G401.6 (cell line): ENCODE results near the gene TRIM5.
"Not testable (repeated sequence)": the region's sequence is repeated elsewhere in the genome, so short reads cannot be mapped to it uniquely, and the experiment has no call there.

Experiments used
- FAIRE-seq: peaks from 2 replicates; lab custom pipeline; 2012; peaks lifted over from hg19 to GRCh38; lab: Jason Lieb, UNC

The TRIM5 gene

DNA sequence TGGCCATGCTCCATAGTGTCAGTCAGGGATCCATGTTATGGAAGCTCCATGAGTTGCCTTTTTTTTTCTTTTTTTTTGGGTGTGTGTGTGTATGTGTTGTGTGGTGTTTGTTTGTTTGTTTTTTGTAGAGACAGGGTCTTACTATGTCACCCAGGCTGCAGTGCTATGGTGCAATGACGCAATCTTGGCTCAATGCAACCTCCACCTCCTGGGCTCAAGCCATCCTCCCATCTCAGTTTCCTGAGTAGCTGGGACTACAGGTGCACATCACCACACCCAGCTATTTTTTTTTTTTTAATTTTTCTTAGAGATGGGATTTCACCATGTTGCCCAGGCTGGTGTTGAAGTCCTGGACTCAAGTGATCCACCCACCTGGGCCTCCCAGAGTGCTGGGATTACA lies 3.6 kb upstream of the TRIM5 start:
- no peak for FAIRE-seq

DNA sequence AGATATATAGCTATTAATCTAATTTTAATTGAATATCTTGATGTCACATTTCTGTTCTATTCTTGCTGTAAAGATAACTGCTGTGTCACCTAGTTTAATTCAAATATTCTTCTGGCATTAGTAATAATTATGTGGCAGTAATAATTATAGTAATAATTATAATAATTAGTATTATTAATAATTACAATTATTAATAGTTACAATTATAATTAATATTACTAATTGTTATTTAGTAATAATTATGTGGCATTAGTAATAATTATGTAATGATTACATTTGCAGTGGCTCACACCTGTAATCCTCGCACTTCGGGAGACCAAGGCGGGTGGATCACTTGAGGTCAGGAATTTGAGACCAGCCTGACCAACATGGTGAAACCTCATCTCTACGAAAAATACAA lies 1.6 kb upstream of the TRIM5 start:
- FAIRE-seq = no peak

DNA sequence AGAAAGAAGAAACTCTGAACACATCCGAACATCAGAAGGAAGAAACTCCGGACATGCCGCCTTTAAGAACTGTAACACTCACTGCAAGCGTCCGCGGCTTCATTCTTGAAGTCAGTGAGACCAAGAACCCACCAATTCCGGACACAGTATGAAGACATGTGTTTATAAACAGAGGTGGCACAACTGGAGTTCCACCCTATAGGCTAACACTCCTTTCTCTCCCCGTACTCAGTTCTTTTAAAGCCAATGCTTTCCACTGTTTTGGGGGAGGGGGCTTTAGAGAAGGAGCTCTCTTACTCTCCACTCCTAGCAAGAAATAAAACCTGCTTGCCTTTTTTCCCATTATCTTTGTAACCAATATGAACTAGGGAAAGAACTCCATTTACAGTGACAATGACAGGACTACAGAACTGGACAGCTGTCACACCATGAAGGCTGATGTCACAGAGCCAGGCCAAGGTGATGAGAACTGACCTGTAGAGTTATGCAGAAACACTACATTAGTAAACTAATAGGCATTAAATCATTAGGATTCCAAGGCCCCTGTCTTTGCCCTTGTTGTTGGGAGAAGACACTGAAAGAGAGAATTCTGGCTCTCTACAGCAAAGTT lies 733 bp downstream of the TRIM5 start:
- no peak for FAIRE-seq

DNA sequence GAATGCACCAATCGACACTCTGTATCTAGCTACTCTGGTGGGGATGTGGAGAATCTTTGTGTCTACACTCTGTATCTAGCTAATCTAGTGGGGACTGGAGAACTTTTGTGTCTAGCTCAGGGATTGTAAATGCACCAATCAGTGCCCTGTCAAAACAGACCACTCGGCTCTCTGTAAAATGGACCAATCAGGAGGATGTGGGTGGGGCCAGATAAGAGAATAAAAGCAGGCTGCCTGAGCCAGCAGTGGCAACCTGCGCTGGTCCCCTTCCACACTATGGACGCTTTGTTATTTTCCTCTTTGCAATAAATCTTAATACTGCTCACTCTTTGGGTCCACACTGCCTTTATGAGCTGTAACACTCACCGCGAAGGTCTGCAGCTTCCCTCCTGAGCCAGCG lies 1.3 kb downstream of the TRIM5 start:
- FAIRE-seq = not testable (repeated sequence)

DNA sequence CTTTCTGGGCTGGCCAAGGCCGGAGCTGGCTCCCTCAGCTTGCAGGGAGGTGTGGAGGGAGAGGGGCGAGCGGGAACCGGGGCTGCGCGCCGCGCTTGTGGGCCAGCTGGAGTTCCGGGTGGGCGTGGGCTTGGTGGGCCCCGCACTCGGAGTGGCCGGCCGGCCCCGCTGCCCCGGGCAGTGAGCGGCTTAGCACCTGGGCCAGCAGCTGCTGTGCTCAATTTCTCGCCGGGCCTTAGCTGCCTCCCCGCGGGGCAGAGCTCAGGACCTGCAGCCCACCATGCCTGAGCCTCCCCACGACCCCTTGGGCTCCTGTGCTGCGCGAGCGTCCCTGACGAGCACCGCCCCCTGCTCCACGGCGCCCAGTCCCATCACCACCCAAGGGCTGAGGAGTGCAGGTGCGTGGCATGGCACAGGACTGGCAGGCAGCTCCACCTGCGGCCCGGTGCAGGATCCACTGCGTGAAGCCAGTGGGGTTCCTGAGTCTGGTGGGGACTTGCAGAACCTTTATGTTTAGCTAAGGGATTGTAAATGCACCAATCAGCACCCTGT lies 1.9 kb downstream of the TRIM5 start:
- not testable (repeated sequence) for FAIRE-seq

DNA sequence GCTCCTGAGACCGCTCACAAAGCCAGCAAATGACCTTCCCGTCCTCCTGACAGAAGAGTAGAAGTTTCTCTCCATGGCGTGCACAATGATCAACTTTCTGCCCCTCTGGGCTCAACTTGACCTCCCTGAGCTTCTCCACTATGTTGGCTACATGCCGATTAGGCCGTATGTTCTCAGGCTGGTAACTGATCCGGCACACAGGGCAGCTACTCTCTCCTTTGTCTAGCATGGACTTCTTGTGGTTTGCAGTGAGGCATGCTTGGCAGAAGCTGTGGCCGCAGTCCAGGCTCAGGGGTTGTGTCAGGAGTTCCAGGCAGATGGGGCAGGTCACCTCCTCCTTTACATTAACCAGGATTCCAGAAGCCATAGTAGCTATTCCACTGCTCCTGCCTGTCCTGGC lies 5.1 kb downstream of the TRIM5 start:
- FAIRE-seq = no peak

DNA sequence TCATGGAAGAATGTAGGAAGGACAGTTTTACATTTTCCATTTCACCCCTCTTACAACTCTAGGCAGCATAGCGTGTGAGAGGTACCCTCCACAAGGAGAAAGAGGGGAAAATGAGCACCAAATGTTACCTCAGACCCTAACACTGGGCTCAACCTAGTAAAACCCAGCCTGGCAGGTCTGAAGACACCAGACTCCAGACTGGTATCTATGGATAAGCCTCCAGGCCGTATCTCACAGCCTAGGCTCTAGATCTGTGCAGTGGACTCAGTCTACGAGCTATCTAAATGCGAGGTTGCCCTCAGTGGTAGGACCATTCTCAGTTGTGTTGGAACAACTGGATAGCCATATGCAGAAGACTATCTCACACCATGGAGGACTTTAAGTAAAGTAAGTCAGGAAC lies 10.5 kb downstream of the TRIM5 start:
- FAIRE-seq = no peak

DNA sequence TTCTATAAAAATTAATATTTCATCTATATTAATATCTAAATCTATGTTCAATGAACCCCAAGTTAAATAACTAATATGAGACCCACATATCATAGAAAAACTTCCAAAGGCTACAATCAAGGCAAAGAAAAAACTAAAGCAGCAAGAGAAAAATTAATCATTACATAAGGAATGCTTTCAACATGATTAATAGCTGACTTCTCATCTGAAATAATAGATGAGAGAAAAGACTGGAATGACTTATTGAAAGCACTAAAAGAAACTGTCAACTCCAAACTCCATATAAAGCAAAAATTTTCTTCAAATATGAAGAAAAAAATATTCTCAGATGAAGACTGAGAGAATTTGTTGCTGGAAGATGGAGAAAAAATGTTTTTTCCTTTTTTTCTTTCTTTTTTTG lies 13.0 kb downstream of the TRIM5 start:
- peak; percentile 33 for FAIRE-seq

DNA sequence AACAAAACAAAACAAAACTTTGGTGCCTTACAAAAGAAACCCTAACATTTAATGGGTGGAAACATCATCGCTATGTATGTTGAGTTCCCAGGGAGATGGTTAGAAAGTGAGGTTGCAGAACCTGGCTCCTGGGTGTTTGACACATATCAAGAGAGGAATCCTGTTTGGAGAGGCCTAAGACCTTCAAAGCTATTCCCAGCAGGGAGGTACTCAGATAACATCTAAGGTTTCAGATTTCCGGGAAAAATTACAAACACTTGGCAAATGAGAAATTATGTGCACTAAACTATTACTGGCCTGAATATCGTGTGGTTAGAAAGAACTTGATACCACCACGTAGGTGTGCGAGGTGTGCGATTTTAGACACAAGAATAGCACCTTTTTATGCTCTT lies 18.5 kb downstream of the TRIM5 start:
- FAIRE-seq = no peak

DNA sequence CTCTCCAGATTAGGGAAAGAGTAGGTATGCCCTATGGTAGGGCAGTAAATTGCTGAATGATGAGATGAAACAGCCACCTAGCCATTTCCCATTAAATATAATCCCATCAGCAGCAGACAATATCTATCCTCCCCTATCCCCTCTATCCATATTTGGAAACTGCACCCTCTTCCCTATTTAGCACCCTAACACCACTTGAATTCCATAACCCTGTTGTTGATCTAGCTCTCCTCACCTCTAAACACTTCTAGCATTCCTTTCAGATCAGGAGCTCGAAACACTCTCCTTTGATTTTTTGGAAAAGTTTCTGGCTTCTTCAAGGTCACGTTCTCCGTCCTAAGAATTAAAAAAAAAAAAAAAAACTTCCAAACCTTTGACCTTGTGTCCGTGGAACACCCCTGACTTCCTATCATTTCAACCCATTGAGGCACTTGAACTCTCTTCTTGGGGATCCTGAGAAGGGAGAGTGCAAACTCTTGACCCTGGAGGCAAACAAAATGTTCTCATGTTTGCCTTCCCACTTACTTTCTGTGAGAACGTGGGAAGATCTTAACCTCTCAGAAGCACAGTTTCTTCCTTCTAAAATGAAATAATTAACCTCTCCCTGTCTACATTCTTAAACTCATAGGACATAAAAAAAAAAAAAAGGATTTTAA lies 19.0 kb downstream of the TRIM5 start:
- no peak for FAIRE-seq

DNA sequence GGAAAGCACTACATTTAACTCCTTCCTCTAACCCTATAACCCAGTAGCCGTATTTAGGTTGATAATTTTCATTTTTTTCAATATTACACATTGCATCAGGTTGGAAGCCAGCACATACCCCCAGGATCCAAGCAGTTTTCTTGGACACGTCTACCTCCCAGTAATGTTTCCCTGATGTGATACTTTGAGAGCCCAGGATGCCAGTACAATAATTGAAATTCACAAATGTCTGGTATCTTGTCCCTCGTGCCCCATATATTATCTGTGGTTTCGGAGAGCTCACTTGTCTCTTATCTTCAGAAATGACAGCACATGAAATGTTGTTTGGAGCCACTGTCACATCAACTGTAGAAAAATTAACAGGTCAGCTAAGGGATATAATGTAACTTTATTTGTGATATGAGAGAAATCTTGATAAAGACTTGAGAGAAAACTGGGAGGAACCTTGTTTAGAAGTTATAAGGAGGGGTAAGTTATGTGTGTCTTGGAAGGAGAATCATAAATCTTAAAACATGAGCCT lies 19.8 kb downstream of the TRIM5 start:
- no peak for FAIRE-seq

DNA sequence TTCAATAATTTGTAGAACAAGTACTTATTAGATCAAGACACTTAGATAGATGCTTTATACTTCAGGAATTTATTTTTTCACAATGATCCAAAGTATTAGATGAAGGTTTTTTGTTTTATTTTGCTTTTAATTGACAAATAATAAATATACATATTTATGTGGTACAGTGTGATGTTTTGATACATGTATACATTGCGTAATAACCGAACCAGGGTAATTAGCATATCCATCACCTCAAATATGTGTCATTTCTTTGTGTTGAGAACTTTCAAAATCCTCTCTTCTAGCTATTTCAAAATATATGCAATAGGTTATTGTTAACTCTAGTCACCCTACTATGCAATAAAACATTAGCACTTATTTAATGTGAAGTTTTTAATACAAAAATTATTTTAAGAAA lies 21.4 kb downstream of the TRIM5 start:
- no peak for FAIRE-seq

DNA sequence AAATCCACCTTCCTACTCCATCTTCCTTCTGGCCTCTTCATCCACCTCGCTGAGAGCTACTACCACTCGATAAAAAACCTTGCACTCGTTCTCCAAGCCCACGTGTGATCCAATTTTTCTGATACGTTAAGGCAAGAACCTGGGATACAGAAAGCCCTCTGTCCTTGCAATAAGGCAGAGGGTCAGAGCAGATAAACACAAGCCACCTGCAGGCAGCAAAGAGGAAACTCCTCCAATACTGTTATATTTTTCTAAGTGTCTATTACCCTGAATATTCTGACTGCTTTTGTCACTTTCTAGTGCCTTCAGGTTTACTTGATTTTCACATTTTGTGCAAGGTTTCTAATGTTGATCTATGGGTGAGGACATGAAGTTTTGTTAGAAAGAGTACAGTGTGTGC lies 26.6 kb downstream of the TRIM5 start:
- no peak for FAIRE-seq

DNA sequence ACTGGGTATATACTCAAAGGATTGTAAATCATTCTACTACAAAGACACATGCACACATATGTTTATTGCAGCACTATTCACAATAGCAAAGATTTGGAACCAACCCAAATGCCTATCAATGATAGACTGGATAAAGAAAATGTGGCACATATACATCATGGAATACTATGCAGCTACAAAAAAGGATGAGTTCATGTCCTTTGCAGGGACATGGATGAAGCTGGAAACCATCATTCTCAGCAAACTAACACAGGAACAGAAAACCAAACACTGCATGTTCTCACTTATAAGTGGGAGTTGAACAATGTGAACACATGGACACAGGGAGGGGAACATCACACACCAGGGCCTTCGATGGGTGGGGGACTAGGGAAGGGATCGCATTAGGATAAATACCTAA lies 27.9 kb downstream of the TRIM5 start:
- FAIRE-seq = not testable (repeated sequence)

DNA sequence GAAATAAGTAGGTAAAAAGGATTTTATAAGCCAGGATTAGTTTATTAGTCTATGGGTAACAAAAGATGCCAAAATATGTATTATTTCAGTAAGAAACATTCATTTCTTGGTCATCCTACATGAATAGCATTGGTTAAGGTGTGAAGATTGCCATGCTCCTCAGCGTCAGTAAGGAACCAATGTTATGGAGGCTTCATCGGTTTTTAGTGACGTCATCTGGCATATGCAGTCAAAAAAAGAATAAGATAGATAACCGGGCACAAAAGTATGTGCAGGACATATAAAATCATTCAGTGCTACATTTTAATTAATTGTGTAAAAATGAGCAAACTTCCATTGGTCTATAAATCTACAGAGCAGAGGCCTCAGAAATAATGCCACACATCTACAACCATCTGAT lies 29.4 kb downstream of the TRIM5 start:
- no peak for FAIRE-seq

DNA sequence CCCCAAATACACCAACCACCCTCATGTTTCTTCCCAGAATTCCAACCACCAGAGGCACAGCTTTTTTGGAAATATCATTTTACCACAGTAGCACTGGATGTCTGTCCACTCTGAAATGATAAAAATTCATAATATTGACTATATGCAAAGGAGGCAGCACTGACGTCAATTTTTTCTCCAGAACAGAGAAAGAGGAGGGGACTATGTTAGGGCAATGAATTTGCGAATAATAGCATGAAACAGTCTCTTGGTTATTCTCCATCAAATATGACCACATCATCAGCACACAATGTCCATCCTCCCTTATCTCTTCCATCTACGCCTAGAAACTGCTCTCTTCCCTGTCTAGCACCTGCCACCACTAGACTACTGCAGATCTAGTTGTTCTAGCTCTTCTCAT lies 38.7 kb downstream of the TRIM5 start:
- no peak for FAIRE-seq

DNA sequence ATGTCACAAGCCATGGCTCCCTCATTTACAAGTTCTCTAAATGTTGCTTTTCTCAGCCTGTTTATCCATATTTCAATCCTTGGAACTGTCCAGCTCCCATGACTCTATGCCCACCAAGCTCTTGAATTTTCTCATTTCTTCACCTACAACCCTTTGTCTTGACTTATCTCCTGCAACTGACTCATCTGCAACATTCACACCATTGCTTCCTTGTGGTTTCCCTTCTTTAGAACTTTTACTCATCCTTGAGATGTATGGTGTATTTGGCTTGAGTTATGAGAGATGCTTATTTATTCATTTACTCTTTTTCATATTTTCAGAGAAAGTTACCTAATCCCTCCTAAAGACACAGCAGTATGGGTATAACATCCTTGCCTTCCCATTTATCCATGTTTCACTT lies 41.3 kb downstream of the TRIM5 start:
- FAIRE-seq = no peak

DNA sequence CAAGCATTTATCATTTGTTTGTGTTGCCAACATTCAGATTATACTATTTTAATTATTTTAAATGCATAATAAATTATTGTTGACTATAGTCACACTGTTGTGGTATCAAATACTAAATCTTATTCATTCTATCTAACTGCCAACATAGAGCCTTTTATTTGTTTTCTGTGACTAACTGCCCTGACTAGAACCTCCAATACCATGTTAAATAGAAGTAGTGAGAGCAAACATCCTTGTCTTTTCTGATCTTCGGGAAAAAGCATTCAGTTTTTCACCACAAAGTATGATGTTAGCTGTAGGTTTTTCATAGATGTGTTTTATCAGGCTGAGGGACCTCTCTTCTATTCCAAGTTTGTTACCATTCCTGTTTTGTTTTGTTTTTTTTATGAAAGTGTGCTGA lies 44.9 kb downstream of the TRIM5 start:
- no peak for FAIRE-seq

DNA sequence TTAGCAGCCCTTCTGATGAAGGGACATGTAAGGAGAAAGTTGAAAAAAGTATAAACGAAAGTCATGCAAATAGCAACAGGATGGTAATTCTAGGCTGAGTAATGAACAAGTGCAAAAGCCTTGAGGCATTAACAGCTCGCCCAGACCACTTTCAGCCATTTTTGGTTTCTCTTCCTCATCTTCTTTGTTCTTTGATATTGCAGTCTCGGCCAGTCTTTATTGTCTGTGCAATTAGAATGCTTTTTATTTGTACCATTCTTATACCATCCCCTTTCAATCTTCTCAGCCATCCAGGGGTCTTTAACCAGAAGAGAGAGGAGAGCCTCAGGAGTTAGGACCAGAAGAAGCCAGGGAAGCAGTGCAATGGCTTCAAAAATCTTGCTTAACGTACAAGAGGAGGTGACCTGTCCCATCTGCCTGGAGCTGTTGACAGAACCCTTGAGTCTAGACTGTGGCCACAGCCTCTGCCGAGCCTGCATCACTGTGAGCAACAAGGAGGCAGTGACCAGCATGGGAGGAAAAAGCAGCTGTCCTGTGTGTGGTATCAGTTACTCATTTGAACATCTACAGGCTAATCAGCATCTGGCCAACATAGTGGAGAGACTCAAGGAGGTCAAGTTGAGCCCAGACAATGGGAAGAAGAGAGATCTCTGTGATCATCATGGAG lies 52.8 kb downstream of the TRIM5 start:
- FAIRE-seq = no peak

DNA sequence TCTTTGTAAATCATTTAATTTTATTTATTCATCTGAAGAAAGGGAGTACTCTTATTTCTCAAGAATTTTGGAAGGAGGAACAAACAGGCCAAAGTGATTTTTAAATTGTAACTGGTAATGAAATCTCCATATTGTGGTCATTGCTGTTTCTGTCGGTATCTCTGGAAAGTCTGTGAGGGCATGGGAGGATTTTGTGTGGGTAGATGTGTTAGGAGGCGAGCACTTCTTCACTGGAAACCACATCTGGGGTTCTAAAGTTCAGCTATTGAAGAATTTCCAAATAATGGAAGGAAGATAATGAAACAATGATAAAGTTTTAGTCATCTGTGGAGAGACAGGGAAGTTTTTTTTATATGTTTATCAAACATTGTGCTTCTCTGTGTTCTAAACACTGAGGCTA lies 53.5 kb downstream of the TRIM5 start:
- no peak for FAIRE-seq

DNA sequence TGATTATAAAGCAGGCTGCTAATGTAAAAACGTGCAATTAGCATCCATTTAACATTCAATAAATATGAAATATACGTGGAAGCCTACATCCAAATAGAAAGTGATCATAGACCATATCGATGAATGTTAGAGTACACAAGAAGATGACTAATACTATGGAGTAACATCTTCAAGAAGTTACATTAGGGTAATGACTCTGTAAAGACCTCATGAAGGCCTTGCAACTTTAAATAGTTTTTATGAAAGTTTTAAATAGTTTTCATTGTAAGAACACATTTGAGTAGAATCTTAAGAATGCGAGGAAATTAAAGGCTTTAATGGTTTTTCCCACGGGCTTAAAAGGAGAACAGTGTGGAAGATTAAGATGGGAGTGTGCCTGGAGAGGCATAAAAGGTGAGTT lies 58.7 kb downstream of the TRIM5 start:
- FAIRE-seq = no peak

DNA sequence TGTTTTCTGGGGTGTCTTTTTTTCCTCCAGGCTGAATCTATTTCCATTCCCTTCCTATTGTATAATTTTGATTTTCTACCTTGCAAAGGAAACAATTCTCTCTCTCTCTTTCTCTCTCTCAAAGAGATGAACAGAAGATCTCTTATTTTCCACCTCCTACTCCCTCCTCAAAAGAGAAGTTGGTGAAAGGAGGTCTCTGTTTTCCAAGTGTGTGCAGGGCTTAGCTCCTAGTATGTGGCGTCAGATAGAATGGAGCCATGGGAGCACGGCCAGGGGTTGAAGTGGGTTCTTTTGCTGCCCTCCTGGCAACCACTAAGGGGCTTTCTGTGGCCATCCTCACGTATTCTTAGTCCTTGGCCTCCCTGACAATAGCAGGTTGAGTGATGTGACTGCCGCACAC lies 59.6 kb downstream of the TRIM5 start:
- FAIRE-seq = no peak

DNA sequence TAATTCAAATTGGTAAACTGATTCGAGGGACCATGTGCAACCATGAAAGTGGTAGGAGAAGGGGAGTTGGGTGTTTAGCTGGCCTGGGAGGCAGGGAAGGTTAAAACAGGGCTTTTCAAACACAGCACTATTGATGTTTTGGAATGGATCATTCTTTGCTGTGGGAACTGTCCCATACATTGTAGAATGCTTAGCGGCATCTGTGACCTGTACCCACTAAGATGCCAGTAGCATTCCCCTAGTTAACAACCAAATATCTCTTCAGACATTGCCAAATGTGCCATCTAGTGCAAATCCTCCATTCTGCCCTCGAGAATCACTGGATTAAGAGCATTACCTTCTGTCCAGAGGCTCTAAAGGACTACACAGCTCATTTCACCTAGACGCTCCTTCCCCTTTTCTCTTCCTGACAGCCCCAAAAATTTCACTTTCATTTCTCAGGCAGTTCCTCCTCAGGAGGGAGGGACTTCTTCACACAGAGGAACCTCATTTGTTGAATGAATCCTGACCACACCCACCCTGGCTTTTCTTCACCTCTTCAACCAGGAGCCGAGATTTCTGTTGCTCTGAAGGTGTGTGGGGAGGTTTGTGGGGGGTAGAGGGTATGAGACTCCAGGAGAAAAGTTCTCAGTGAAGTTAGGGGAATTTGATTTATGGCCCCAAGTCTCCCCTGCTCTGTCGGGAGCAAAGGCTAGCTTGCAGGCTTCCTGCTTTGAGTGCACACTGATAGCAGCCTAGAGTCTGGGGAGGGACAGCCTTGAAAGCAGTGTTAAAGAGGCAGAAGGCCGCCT lies 60.2 kb downstream of the TRIM5 start, which contains the start of gene TRIM34:
Gene TRIM34 (plus strand): TSS at position 513 of the 791 bp plus-strand sequence. CDS start 7,331 bp downstream, outside the sequence.
- FAIRE-seq = no peak
